CD4-positive, alpha-beta memory T cell (primary cell): Measurements from ENCODE around the gene MRPS35. TPM values are rescaled to one million over a fixed set of nuclear protein-coding genes. Genes with fewer than 3 reads are reported as not detected.

Experiments
- CTCF ChIA-PET: fragments of 350-600 bp; sonication (Branson Sonifier 250); formaldehyde crosslinking; loops from one replicate; lab custom pipeline; 2021; ENCODE audit warnings: inconsistent platforms; ENCODE audit not compliant: partially characterized antibody; lab: Charles Lee
- POLR2A ChIA-PET: fragments of 350-600 bp; sonication (Branson Sonifier 250); formaldehyde crosslinking; loops from one replicate; lab custom pipeline; 2021; ENCODE audit not compliant: partially characterized antibody; lab: Charles Lee
- DNase-seq, 5 donors: peaks; one replicate each; pipeline versions ENCODE4 v3.0.0 to v3.0.0-alpha.2; 2020 to 2022; ENCODE audit warnings: mixed read lengths in 1 of 5
- H3K27ac ChIP-seq: one replicate; pipeline ENCODE4 v1.7.0; 2013; ENCODE audit warnings: low read depth, low read length
- H3K27me3 ChIP-seq: 2 replicates; pipeline ENCODE4 v1.7.0; 2013; ENCODE audit warnings: mild to moderate bottlenecking, low read length, moderate library complexity; ENCODE audit not compliant: insufficient read depth
- H3K36me3 ChIP-seq: 2 replicates; pipeline ENCODE4 v1.7.0; 2013; ENCODE audit warnings: mild to moderate bottlenecking, low read length, moderate library complexity; ENCODE audit not compliant: insufficient read depth
- H3K4me1 ChIP-seq: 2 replicates; pipeline ENCODE4 v1.7.0; 2013; ENCODE audit warnings: mild to moderate bottlenecking, low read length, moderate library complexity; ENCODE audit not compliant: insufficient read depth
- H3K4me3 ChIP-seq, 2 donors: one replicate each; pipeline ENCODE4 v1.7.0; 2013; ENCODE audit warnings: low read length in 2 of 2, mild to moderate bottlenecking in 1 of 2
- H3K9me3 ChIP-seq, 2 donors: one replicate each; pipeline ENCODE4 v1.7.0; 2013; ENCODE audit warnings: low read length in 2 of 2, control low read depth in 1 of 2; ENCODE audit not compliant: control insufficient read depth in 1 of 2
- H3K27ac Mint-ChIP-seq, 7 donors: one replicate each; pipeline ENCODE4 v1.8.0; 2020 to 2021; ENCODE audit warnings: mixed read lengths in 7 of 7, mild to moderate bottlenecking in 6 of 7, inconsistent platforms in 3 of 7, moderate library complexity in 3 of 7
- H3K27me3 Mint-ChIP-seq, 2 donors: one replicate each; pipeline ENCODE4 v1.8.0; 2020 to 2021; ENCODE audit warnings: mixed read lengths in 2 of 2
- H3K36me3 Mint-ChIP-seq, 2 donors: one replicate each; pipeline ENCODE4 v1.8.0; 2020 to 2021; ENCODE audit warnings: mixed read lengths in 2 of 2, inconsistent platforms in 1 of 2, mild to moderate bottlenecking in 1 of 2
- H3K4me1 Mint-ChIP-seq, 4 donors: one replicate each; pipeline ENCODE4 v1.8.0; 2020 to 2021; ENCODE audit warnings: mixed read lengths in 4 of 4, mild to moderate bottlenecking in 1 of 4
- H3K4me3 Mint-ChIP-seq, 8 donors: one replicate each; pipeline ENCODE4 v1.8.0; 2020 to 2021; ENCODE audit warnings: mixed read lengths in 8 of 8, mild to moderate bottlenecking in 7 of 8, moderate library complexity in 6 of 8, inconsistent platforms in 3 of 8
- H3K9me3 Mint-ChIP-seq, 8 donors: one replicate each; pipeline ENCODE4 v1.8.0; 2020 to 2021; ENCODE audit warnings: mixed read lengths in 8 of 8, mild to moderate bottlenecking in 5 of 8, inconsistent platforms in 3 of 8, moderate library complexity in 1 of 8
- intact Hi-C: fragments of 100-400 bp; cut with micrococcal nuclease; formaldehyde crosslinking; loops from one replicate; pipeline ENCODE4 v1.15.1; 2023
- polyA plus RNA-seq, 2 donors: library from polyadenylated mRNA; unstranded; fragments of 300-500 nt; fragmentation: Illumina TruSeq; gene quantifications; one replicate each; pipeline ENCODE4 v1.2.3, GENCODE V29; 2021
- total RNA-seq, 2 experiments: library from RNA; stranded (reverse); gene quantifications; one replicate each; pipeline ENCODE4 v1.2.3, GENCODE V29; 2021

MRPS35 gene
- total and polyA plus RNA-seq, 4 experiments from 2014 or later = 20.3 to 69.8 (median 41.2) TPM

- CTCF ChIA-PET = interaction anchor here (1.0 to 1.1 kb wide), 2 partner anchors 14 to 74 kb away, joined by 3 read pairs; no protein-coding TSS in a partner anchor
- peak overlapping the region in 2 of 7 donors; percentile 6 to 77 for H3K27ac Mint-ChIP-seq
These were observed 36.6 kb downstream of the MRPS35 start for GRCh38 chr12:27747111-27747820.

DNA sequence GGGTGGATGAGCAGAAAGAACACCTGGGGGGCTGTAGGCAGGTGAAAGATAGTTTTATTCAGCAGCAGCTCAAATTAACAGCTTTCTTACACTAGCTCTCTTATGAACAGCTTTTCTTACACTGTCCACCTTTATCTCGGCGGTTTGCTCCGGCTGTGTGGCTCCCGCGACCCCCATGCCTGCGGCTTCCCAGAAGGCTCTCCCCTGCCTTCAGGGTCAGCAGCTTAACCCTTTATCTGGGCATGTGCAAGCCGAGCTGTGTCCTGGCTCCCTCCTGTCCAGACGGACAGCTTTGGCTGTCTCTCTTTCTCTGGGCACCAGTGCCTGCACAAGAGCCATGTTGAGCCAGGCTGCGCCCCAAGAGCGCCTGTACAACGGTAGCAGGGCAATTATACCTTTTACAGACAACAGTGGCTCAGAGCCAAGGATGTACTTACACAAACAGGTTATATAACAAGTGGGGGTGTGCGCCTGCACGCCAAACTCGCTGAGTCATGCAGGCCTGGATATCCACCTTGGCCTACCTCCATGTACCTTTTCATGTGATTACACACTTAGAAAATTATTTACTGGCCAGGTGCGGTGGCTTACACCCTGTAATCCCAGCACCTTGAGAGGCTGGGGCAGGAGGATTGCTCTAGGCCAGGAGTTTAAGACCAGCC, 40.9 kb downstream of the MRPS35 start:
- H3K36me3 Mint-ChIP-seq = peaks cover 15 to 41% of the 10 kb centered on the region in 2 donors
- DNase-seq = no peak
- H3K4me3 Mint-ChIP-seq = no peak overlapping the region
- Histone ChIP-seq H3K27ac (no peak overlapping the region), H3K36me3 (peaks cover 9% of the 10 kb centered on the region), H3K27me3 (no peaks in the 10 kb centered on the region), H3K4me3 (no peak overlapping the region), H3K4me1 (no peaks in the 10 kb centered on the region), H3K9me3 (no peaks in the 10 kb centered on the region)
- CTCF ChIA-PET = no interaction called here
- intact Hi-C loops = no loop called here
- H3K9me3 Mint-ChIP-seq = no peaks in the 10 kb centered on the region
- peaks cover 0 to 2% (median under 1%) of the 10 kb centered on the region in 4 donors for H3K4me1 Mint-ChIP-seq
- no peaks in the 10 kb centered on the region for H3K27me3 Mint-ChIP-seq
- no peak overlapping the region for H3K27ac Mint-ChIP-seq
- POLR2A ChIA-PET = no interaction called here

More at GRCh38 chr12:27747111-27747820, 36.6 kb downstream of the MRPS35 start:
- no peaks in the 10 kb centered on the region for H3K9me3 ChIP-seq
- POLR2A ChIA-PET = no interaction called here
- no peak overlapping the region for H3K27ac ChIP-seq
- peaks cover 0 to 3% (median 1%) of the 10 kb centered on the region in 4 donors for H3K4me1 Mint-ChIP-seq
- H3K36me3 ChIP-seq = peaks cover 5% of the 10 kb centered on the region
- peaks cover 32 to 46% of the 10 kb centered on the region in 2 donors for H3K36me3 Mint-ChIP-seq
- DNase-seq = no peak
- intact Hi-C loops = no loop called here
- H3K9me3 Mint-ChIP-seq = no peaks in the 10 kb centered on the region
- no peak overlapping the region for H3K4me3 Mint-ChIP-seq
- no peaks in the 10 kb centered on the region for H3K27me3 ChIP-seq
- H3K4me1 ChIP-seq = no peaks in the 10 kb centered on the region
- H3K27me3 Mint-ChIP-seq = no peaks in the 10 kb centered on the region
- H3K4me3 ChIP-seq = no peak overlapping the region

GRCh38 chr12:27754795-27755194, 44.2 kb downstream of the MRPS35 start:
- Mint-ChIP-seq H3K27me3 (no peaks in the 10 kb centered on the region), H3K4me3 (no peak overlapping the region), H3K4me1 (no peaks in the 10 kb centered on the region), H3K27ac (peak overlapping the region in 2 of 7 donors; percentile 22 to 92), H3K36me3 (peaks cover 14 to 37% of the 10 kb centered on the region in 2 donors), H3K9me3 (no peaks in the 10 kb centered on the region)
- ChIA-PET CTCF (no interaction called here), POLR2A (no interaction called here)
- Histone ChIP-seq H3K4me3 (no peak overlapping the region), H3K27me3 (no peaks in the 10 kb centered on the region), H3K9me3 (no peaks in the 10 kb centered on the region), H3K36me3 (peaks cover 12% of the 10 kb centered on the region), H3K27ac (no peak overlapping the region), H3K4me1 (no peaks in the 10 kb centered on the region)
- DNase-seq = no peak
- intact Hi-C loops = no loop called here

- Histone ChIP-seq H3K27me3 (no peaks in the 10 kb centered on the region), H3K27ac (no peak overlapping the region), H3K4me1 (no peaks in the 10 kb centered on the region), H3K4me3 (no peak overlapping the region), H3K9me3 (no peaks in the 10 kb centered on the region), H3K36me3 (peaks cover 12% of the 10 kb centered on the region)
- Mint-ChIP-seq H3K4me3 (peak overlapping the region in 1 of 8 donors; percentile 15), H3K9me3 (no peaks in the 10 kb centered on the region), H3K27me3 (no peaks in the 10 kb centered on the region), H3K36me3 (peaks cover 14 to 31% of the 10 kb centered on the region in 2 donors), H3K27ac (peak overlapping the region in 1 of 7 donors; percentile 58), H3K4me1 (no peaks in the 10 kb centered on the region)
- intact Hi-C loops = no loop called here
- CTCF ChIA-PET = interaction anchor here (1.4 kb wide), 1 partner anchor 65 kb away, joined by 4 read pairs; no protein-coding TSS in a partner anchor
- DNase-seq = no peak
- POLR2A ChIA-PET = no interaction called here
These were observed 46.1 kb downstream of the MRPS35 start for GRCh38 chr12:27756670-27757195.

DNA sequence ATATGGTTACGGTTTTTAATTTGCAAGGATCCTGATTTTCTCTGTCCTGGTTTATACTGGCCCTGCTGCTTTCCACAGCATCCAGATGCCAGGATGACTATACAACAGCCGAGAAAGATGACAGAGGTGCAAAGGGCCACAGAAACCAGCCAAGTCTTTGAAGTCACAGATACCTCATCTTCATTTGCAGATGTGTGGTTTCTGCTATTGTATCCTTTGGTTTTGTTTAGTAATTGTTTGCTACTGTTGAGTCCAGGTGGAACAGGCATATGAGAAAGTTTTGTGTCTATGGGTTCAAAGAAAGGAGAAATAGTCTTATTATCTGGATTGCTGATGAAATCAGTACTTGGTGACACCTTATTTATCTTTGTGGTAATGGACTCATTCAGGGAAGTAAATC, 52.1 kb downstream of the MRPS35 start:
- Histone ChIP-seq H3K27ac (no peak overlapping the region), H3K4me3 (no peak overlapping the region), H3K9me3 (no peaks in the 10 kb centered on the region), H3K4me1 (no peaks in the 10 kb centered on the region), H3K27me3 (no peaks in the 10 kb centered on the region), H3K36me3 (no peaks in the 10 kb centered on the region)
- ChIA-PET POLR2A (no interaction called here), CTCF (no interaction called here)
- Mint-ChIP-seq H3K36me3 (peaks cover 0 to 3% of the 10 kb centered on the region in 2 donors), H3K9me3 (no peaks in the 10 kb centered on the region), H3K4me1 (no peaks in the 10 kb centered on the region), H3K27me3 (no peaks in the 10 kb centered on the region), H3K4me3 (no peak overlapping the region), H3K27ac (no peak overlapping the region)
- no peak for DNase-seq
- intact Hi-C loops = no loop called here

GRCh38 chr12:27766587-27766986, 56.0 kb downstream of the MRPS35 start:
- CTCF ChIA-PET = no interaction called here
- Mint-ChIP-seq H3K36me3 (peaks cover 0 to under 1% of the 10 kb centered on the region in 2 donors), H3K4me3 (no peak overlapping the region), H3K27ac (no peak overlapping the region), H3K9me3 (no peaks in the 10 kb centered on the region), H3K4me1 (peaks cover 0 to 2% (median 0%) of the 10 kb centered on the region in 4 donors), H3K27me3 (no peaks in the 10 kb centered on the region)
- intact Hi-C loops = no loop called here
- no peaks in the 10 kb centered on the region for H3K36me3 ChIP-seq
- no peaks in the 10 kb centered on the region for H3K4me1 ChIP-seq
- no peak for DNase-seq
- POLR2A ChIA-PET = no interaction called here
- no peak overlapping the region for H3K4me3 ChIP-seq
- no peaks in the 10 kb centered on the region for H3K27me3 ChIP-seq
- no peak overlapping the region for H3K27ac ChIP-seq
- H3K9me3 ChIP-seq = no peaks in the 10 kb centered on the region

- CTCF ChIA-PET = interaction anchor here (0.7 kb wide), 1 partner anchor 9 kb away, joined by 3 read pairs; no protein-coding TSS in a partner anchor
- H3K4me1 ChIP-seq = no peaks in the 10 kb centered on the region
- no peak for DNase-seq
- Mint-ChIP-seq H3K4me1 (peaks cover 0 to 2% (median 0%) of the 10 kb centered on the region in 4 donors), H3K27me3 (no peaks in the 10 kb centered on the region), H3K9me3 (no peaks in the 10 kb centered on the region), H3K27ac (no peak overlapping the region), H3K4me3 (no peak overlapping the region), H3K36me3 (no peaks in the 10 kb centered on the region)
- H3K36me3 ChIP-seq = no peaks in the 10 kb centered on the region
- H3K27me3 ChIP-seq = no peaks in the 10 kb centered on the region
- intact Hi-C loops = no loop called here
- H3K4me3 ChIP-seq = no peak overlapping the region
- no peaks in the 10 kb centered on the region for H3K9me3 ChIP-seq
- POLR2A ChIA-PET = no interaction called here
- H3K27ac ChIP-seq = no peak overlapping the region
These were observed 58.6 kb downstream of the MRPS35 start for GRCh38 chr12:27769142-27769673.
